ENCODE data around the gene CAMK1D. TPM values are rescaled to one million over a fixed set of nuclear protein-coding genes. Genes with fewer than 3 reads are reported as not detected.

The CAMK1D gene
- total and polyA plus RNA-seq, 2 of the 8 experiments (the other 6 are each of a cell fraction or from before 2014, with no cell fraction given), result 3.5 to 10.6 TPM

GRCh38 chr10:12684784-12685183 lies 335.4 kb downstream of the CAMK1D start (continued):
- TF ChIP-seq EZH2 (IDR thresholded peaks at IDR 0.05; ENCODE audit: low read depth, low read length, severe bottlenecking), result no peak
- TF ChIP-seq YY1 (IDR thresholded peaks at IDR 0.05; ENCODE audit: low read depth, low read length), result no peak
- TF ChIP-seq BACH1 (IDR thresholded peaks at IDR 0.05; ENCODE audit: low read length), result no peak

Measured in H1 (cell line).